T-helper 1 cell (primary cell): ENCODE results near the gene GSK3A.
"Not testable (repeated sequence)": the region's sequence is repeated elsewhere in the genome, so short reads cannot be mapped to it uniquely, and the experiment has no call there.

ENCODE experiments used
- DNase-seq, 5 donors: peaks; one replicate each; pipeline ENCODE4 v3.0.0-alpha.2; 2012 to 2020

The GSK3A gene

GRCh38 chr19:42268142-42268703 lies 25.8 kb upstream of the GSK3A start:
- DNase-seq = peak; percentile 98 to 100 (median 99)

GRCh38 chr19:42267644-42268141 lies 25.3 kb upstream of the GSK3A start:
- no peak for DNase-seq

- not testable (repeated sequence) for DNase-seq
These were observed 24.7 kb upstream of the GSK3A start for GRCh38 chr19:42266928-42267603.

GRCh38 chr19:42266105-42266504 lies 23.7 kb upstream of the GSK3A start:
- DNase-seq = not testable (repeated sequence)

GRCh38 chr19:42261763-42262162 lies 19.4 kb upstream of the GSK3A start:
- DNase-seq = no peak

- DNase-seq = not testable (repeated sequence)
These were observed 15.4 kb upstream of the GSK3A start for GRCh38 chr19:42257842-42258241.

- DNase-seq = no peak
These were observed 13.7 kb upstream of the GSK3A start for GRCh38 chr19:42255766-42256745.

GRCh38 chr19:42254850-42255765 lies 12.7 kb upstream of the GSK3A start, which contains the start of gene ERF:
TSS of gene ERF (minus strand) at chr19:42255128. CDS start at chr19:42254999, 129 bp downstream.
- peak; percentile 89 to 94 (median 91) for DNase-seq

GRCh38 chr19:42254089-42254849 lies 11.9 kb upstream of the GSK3A start:
- peak; percentile 60 to 81 (median 78) for DNase-seq

- DNase-seq = peak; percentile 48 to 68 (median 59)
These were observed 11.1 kb upstream of the GSK3A start for GRCh38 chr19:42253245-42254088.

- DNase-seq = no peak
These were observed 10.2 kb upstream of the GSK3A start for GRCh38 chr19:42252365-42253244.

GRCh38 chr19:42251572-42252358 lies 9.4 kb upstream of the GSK3A start:
- DNase-seq = no peak

GRCh38 chr19:42250666-42251531 lies 8.5 kb upstream of the GSK3A start:
- DNase-seq = no peak

GRCh38 chr19:42250183-42250665 lies 7.8 kb upstream of the GSK3A start:
- DNase-seq = no peak

- no peak for DNase-seq
These were observed 7.4 kb upstream of the GSK3A start for GRCh38 chr19:42249769-42250168.

GRCh38 chr19:42249149-42249750 lies 6.8 kb upstream of the GSK3A start:
- DNase-seq = no peak
